Skeletal muscle satellite cell (primary cell): ENCODE measurements around the gene DNAH5.

Source experiments
- H3K27me3 ChIP-seq: 2 replicates; pipeline ENCODE4 v1.7.0; 2013; ENCODE audit warnings: low read length; ENCODE audit not compliant: control insufficient read depth, insufficient read depth
- H3K36me3 ChIP-seq: 2 replicates; pipeline ENCODE4 v1.7.0; 2013; ENCODE audit warnings: mild to moderate bottlenecking, control low read depth, low read length; ENCODE audit not compliant: insufficient read depth
- H3K4me1 ChIP-seq: 2 replicates; pipeline ENCODE4 v1.7.0; 2013; ENCODE audit warnings: low read length; ENCODE audit not compliant: control insufficient read depth, insufficient read depth
- H3K4me2 ChIP-seq: 2 replicates; pipeline ENCODE4 v1.7.0; 2013; ENCODE audit warnings: mild to moderate bottlenecking, low read length
- H3K4me3 ChIP-seq: 2 replicates; pipeline ENCODE4 v1.7.0; 2013; ENCODE audit warnings: low read length
- H3K9ac ChIP-seq: 2 replicates; pipeline ENCODE4 v1.7.0; 2013; ENCODE audit warnings: mild to moderate bottlenecking, low read depth, low read length, moderate library complexity
- H3K9me3 ChIP-seq: replicated peaks from 2 replicates; pipeline ENCODE4 v1.7.0; 2013; ENCODE audit warnings: mild to moderate bottlenecking, control low read depth, low read length

Gene DNAH5

GRCh38 chr5:13939638-13940037, 4.8 kb downstream of the DNAH5 start:
- H3K27me3 ChIP-seq: peaks cover 15% of the 10 kb centered on the region
- H3K4me3 ChIP-seq: no peak overlapping the region
- H3K9ac ChIP-seq: no peak overlapping the region
- H3K4me2 ChIP-seq: no peak overlapping the region
- H3K4me1 ChIP-seq: no peaks in the 10 kb centered on the region
- H3K9me3 ChIP-seq: no peaks in the 10 kb centered on the region
- no peaks in the 10 kb centered on the region for H3K36me3 ChIP-seq

- Histone ChIP-seq H3K36me3 (no peaks in the 10 kb centered on the region), H3K4me3 (no peak overlapping the region)
Measured at GRCh38 chr5:13934921-13935320, 9.6 kb downstream of the DNAH5 start.

GRCh38 chr5:13934125-13934524, 10.4 kb downstream of the DNAH5 start:
- Histone ChIP-seq H3K4me3 (no peak overlapping the region), H3K36me3 (no peaks in the 10 kb centered on the region), H3K27me3 (peaks cover 18% of the 10 kb centered on the region), H3K4me1 (no peaks in the 10 kb centered on the region), H3K9ac (no peak overlapping the region), H3K9me3 (peaks cover 3% of the 10 kb centered on the region), H3K4me2 (no peak overlapping the region)

More at GRCh38 chr5:13934921-13935320, 9.6 kb downstream of the DNAH5 start:
- Histone ChIP-seq H3K27me3 (peaks cover 20% of the 10 kb centered on the region), H3K4me2 (no peak overlapping the region), H3K9me3 (peaks cover 3% of the 10 kb centered on the region), H3K9ac (no peak overlapping the region), H3K4me1 (no peaks in the 10 kb centered on the region)

- H3K36me3 ChIP-seq: no peaks in the 10 kb centered on the region
- H3K4me3 ChIP-seq: no peak overlapping the region
- peaks cover 3% of the 10 kb centered on the region for H3K9me3 ChIP-seq
- H3K4me2 ChIP-seq: no peak overlapping the region
- H3K4me1 ChIP-seq: no peaks in the 10 kb centered on the region
- H3K27me3 ChIP-seq: peaks cover 12% of the 10 kb centered on the region
- no peak overlapping the region for H3K9ac ChIP-seq
Measured at GRCh38 chr5:13932561-13932960, 11.9 kb downstream of the DNAH5 start.

- Histone ChIP-seq H3K27me3 (peaks cover 12% of the 10 kb centered on the region), H3K9ac (no peak overlapping the region), H3K36me3 (no peaks in the 10 kb centered on the region), H3K4me1 (no peaks in the 10 kb centered on the region), H3K4me3 (no peak overlapping the region), H3K4me2 (no peak overlapping the region), H3K9me3 (peaks cover 3% of the 10 kb centered on the region)
Measured at GRCh38 chr5:13932011-13932410, 12.5 kb downstream of the DNAH5 start.

GRCh38 chr5:13930541-13931171, 13.8 kb downstream of the DNAH5 start:
- Histone ChIP-seq H3K36me3 (no peaks in the 10 kb centered on the region), H3K4me3 (no peak overlapping the region), H3K27me3 (peaks cover 12% of the 10 kb centered on the region), H3K9ac (no peak overlapping the region), H3K4me1 (no peaks in the 10 kb centered on the region), H3K4me2 (no peak overlapping the region), H3K9me3 (peaks cover 3% of the 10 kb centered on the region)

- H3K9me3 ChIP-seq: no peaks in the 10 kb centered on the region
- H3K36me3 ChIP-seq: no peaks in the 10 kb centered on the region
- peaks cover 12% of the 10 kb centered on the region for H3K27me3 ChIP-seq
- H3K9ac ChIP-seq: no peak overlapping the region
- no peak overlapping the region for H3K4me3 ChIP-seq
- H3K4me1 ChIP-seq: no peaks in the 10 kb centered on the region
- H3K4me2 ChIP-seq: no peak overlapping the region
Measured at GRCh38 chr5:13926731-13927130, 17.8 kb downstream of the DNAH5 start.

GRCh38 chr5:13921578-13921977, 22.9 kb downstream of the DNAH5 start:
- Histone ChIP-seq H3K4me3 (no peak overlapping the region), H3K36me3 (no peaks in the 10 kb centered on the region), H3K9ac (no peak overlapping the region), H3K4me2 (no peak overlapping the region), H3K9me3 (no peaks in the 10 kb centered on the region), H3K27me3 (no peaks in the 10 kb centered on the region), H3K4me1 (no peaks in the 10 kb centered on the region)

GRCh38 chr5:13919786-13920185, 24.7 kb downstream of the DNAH5 start:
- H3K27me3 ChIP-seq: no peaks in the 10 kb centered on the region
- H3K4me3 ChIP-seq: no peak overlapping the region
- no peaks in the 10 kb centered on the region for H3K9me3 ChIP-seq
- H3K9ac ChIP-seq: no peak overlapping the region
- H3K4me2 ChIP-seq: no peak overlapping the region
- H3K4me1 ChIP-seq: no peaks in the 10 kb centered on the region
- no peaks in the 10 kb centered on the region for H3K36me3 ChIP-seq

- Histone ChIP-seq H3K36me3 (no peaks in the 10 kb centered on the region), H3K9ac (no peak overlapping the region)
Measured at GRCh38 chr5:13919087-13919486, 25.4 kb downstream of the DNAH5 start.

GRCh38 chr5:13917061-13917460, 27.4 kb downstream of the DNAH5 start:
- Histone ChIP-seq H3K4me2 (no peak overlapping the region), H3K27me3 (no peaks in the 10 kb centered on the region), H3K9me3 (no peaks in the 10 kb centered on the region), H3K4me1 (no peaks in the 10 kb centered on the region), H3K36me3 (no peaks in the 10 kb centered on the region), H3K4me3 (no peak overlapping the region), H3K9ac (no peak overlapping the region)

More at GRCh38 chr5:13919087-13919486, 25.4 kb downstream of the DNAH5 start:
- H3K4me3 ChIP-seq: no peak overlapping the region
- no peak overlapping the region for H3K4me2 ChIP-seq
- H3K27me3 ChIP-seq: no peaks in the 10 kb centered on the region
- H3K4me1 ChIP-seq: no peaks in the 10 kb centered on the region
- H3K9me3 ChIP-seq: no peaks in the 10 kb centered on the region

- Histone ChIP-seq H3K36me3 (no peaks in the 10 kb centered on the region), H3K4me3 (no peak overlapping the region), H3K4me2 (no peak overlapping the region), H3K9me3 (no peaks in the 10 kb centered on the region), H3K4me1 (no peaks in the 10 kb centered on the region), H3K27me3 (no peaks in the 10 kb centered on the region), H3K9ac (no peak overlapping the region)
Measured at GRCh38 chr5:13913962-13914361, 30.5 kb downstream of the DNAH5 start.
